IMR-90 (cell line): Measurements from ENCODE around the gene SLAMF7. TPM values are rescaled to one million over a fixed set of nuclear protein-coding genes. Genes with fewer than 3 reads are reported as not detected.

Experiments used
- ATAC-seq: fragments of 200-7000 bp; cut with Tn5 transposase; 2 replicates; pipeline ENCODE4 v1.9.1; 2020; ENCODE audit warnings: low read depth, mild to moderate bottlenecking, moderate library complexity
- BruUV-seq: library from RNA; stranded (reverse); fragments of 400-500 nt; replicated peaks from 2 replicates; lab custom pipeline; 2021; lab: Mats Ljungman, UMichigan
- CTCF ChIA-PET: fragments of 300-600 bp; formaldehyde crosslinking; extraction: SDS; loops from one replicate; lab custom pipeline; 2021; ENCODE audit warnings: antibody characterized with exemption; lab: Yijun Ruan, JAX
- POLR2A ChIA-PET: fragments of 300-600 bp; sonication (Branson Sonifier 250); formaldehyde crosslinking; loops from one replicate; lab custom pipeline; 2022; ENCODE audit warnings: antibody characterized with exemption; ENCODE audit not compliant: unreplicated experiment; lab: Charles Lee
- DNase-seq: peaks from one replicate; pipeline ENCODE4 v3.0.0; 2013
- H2AFZ ChIP-seq: replicated peaks from 2 replicates; pipeline ENCODE3; 2013; ENCODE audit warnings: low read length, mild to moderate bottlenecking; ENCODE audit not compliant: poor library complexity
- H2AK5ac ChIP-seq: 2 replicates; pipeline ENCODE4 v1.6.1; 2013; ENCODE audit warnings: low read depth, low read length, inconsistent platforms
- H2AK9ac ChIP-seq: replicated peaks from 2 replicates; pipeline ENCODE3; 2013; ENCODE audit warnings: mild to moderate bottlenecking, low read depth, low read length, moderate library complexity; ENCODE audit not compliant: poor library complexity
- H2BK120ac ChIP-seq: 2 replicates; pipeline ENCODE4 v1.6.1; 2013; ENCODE audit warnings: low read depth, low read length, inconsistent platforms
- H2BK15ac ChIP-seq: 3 replicates; pipeline ENCODE4 v1.6.1; 2013; ENCODE audit warnings: low read depth, low read length, inconsistent platforms
- H2BK20ac ChIP-seq: 2 replicates; pipeline ENCODE4 v1.6.1; 2013; ENCODE audit warnings: low read depth, mild to moderate bottlenecking, inconsistent platforms, low read length, moderate library complexity
- H2BK5ac ChIP-seq: 2 replicates; pipeline ENCODE4 v1.6.1; 2013; ENCODE audit warnings: mild to moderate bottlenecking, low read depth, low read length, inconsistent platforms; ENCODE audit not compliant: poor library complexity, severe bottlenecking
- H3K14ac ChIP-seq: replicated peaks from 2 replicates; pipeline ENCODE4 v1.6.1; 2013; ENCODE audit warnings: low read depth, low read length, inconsistent platforms
- H3K18ac ChIP-seq: 2 replicates; pipeline ENCODE4 v1.6.1; 2013; ENCODE audit warnings: low read depth, low read length, control low read depth
- H3K23ac ChIP-seq: 2 replicates; pipeline ENCODE4 v1.6.1; 2013; ENCODE audit warnings: low read depth, low read length, inconsistent platforms
- H3K27ac ChIP-seq: 2 replicates; pipeline ENCODE4 v1.5.1; 2013; ENCODE audit warnings: mild to moderate bottlenecking, control low read depth, low read length; ENCODE audit not compliant: insufficient read depth
- H3K27me3 ChIP-seq: 2 replicates; pipeline ENCODE4 v1.6.1; 2013; ENCODE audit warnings: low read length; ENCODE audit not compliant: control insufficient read depth, insufficient read depth
- H3K36me3 ChIP-seq: 2 replicates; pipeline ENCODE4 v1.6.1; 2013; ENCODE audit warnings: low read length, mixed read lengths; ENCODE audit not compliant: control insufficient read depth, insufficient read depth
- H3K4ac ChIP-seq: 2 replicates; pipeline ENCODE4 v1.6.1; 2013; ENCODE audit warnings: low read depth, low read length, inconsistent platforms
- H3K4me1 ChIP-seq: 2 replicates; pipeline ENCODE4 v1.6.1; 2013; ENCODE audit warnings: low read length, mixed read lengths; ENCODE audit not compliant: control insufficient read depth, insufficient read depth
- H3K4me2 ChIP-seq: 2 replicates; pipeline ENCODE4 v1.6.1; 2013; ENCODE audit warnings: low read depth, mild to moderate bottlenecking, control low read depth, low read length, moderate library complexity
- H3K4me3 ChIP-seq: 2 replicates; pipeline ENCODE4 v1.5.1; 2013; ENCODE audit warnings: low read depth, mild to moderate bottlenecking, control low read depth, low read length, moderate library complexity; ENCODE audit not compliant: insufficient read depth
- H3K56ac ChIP-seq: 2 replicates; pipeline ENCODE4 v1.6.1; 2013; ENCODE audit warnings: low read length, inconsistent platforms; ENCODE audit not compliant: insufficient read depth; ENCODE audit errors: extremely low read depth
- H3K79me1 ChIP-seq, 2 experiments: 2 replicates each; pipeline ENCODE4 v1.6.1; 2013; ENCODE audit warnings: low read length in 2 of 2, inconsistent platforms in 1 of 2, low read depth in 1 of 2
- H3K9ac ChIP-seq: 2 replicates; pipeline ENCODE4 v1.6.1; 2013; ENCODE audit warnings: low read depth, low read length, control low read depth
- H3K9me1 ChIP-seq: 2 replicates; pipeline ENCODE4 v1.6.1; 2013; ENCODE audit warnings: low read length, inconsistent platforms; ENCODE audit not compliant: insufficient read depth
- H3K9me3 ChIP-seq: 2 replicates; pipeline ENCODE4 v1.6.1; 2013; ENCODE audit warnings: low read length; ENCODE audit not compliant: control insufficient read depth, insufficient read depth
- H4K20me1 ChIP-seq: 2 replicates; pipeline ENCODE4 v1.6.1; 2013; ENCODE audit warnings: low read length, inconsistent platforms; ENCODE audit not compliant: insufficient read depth
- H4K5ac ChIP-seq: 2 replicates; pipeline ENCODE4 v1.6.1; 2013; ENCODE audit warnings: mild to moderate bottlenecking, low read depth, low read length, control low read depth
- H4K8ac ChIP-seq, 2 experiments: 2 replicates each; pipeline ENCODE4 v1.6.1; 2013; ENCODE audit warnings: low read depth in 2 of 2, low read length in 2 of 2, control low read depth in 1 of 2, inconsistent platforms in 1 of 2
- H4K91ac ChIP-seq: 2 replicates; pipeline ENCODE4 v1.6.1; 2013; ENCODE audit warnings: low read depth, low read length, inconsistent platforms; ENCODE audit not compliant: insufficient read depth
- CEBPB ChIP-seq: IDR thresholded peaks from 2 replicates; pipeline ENCODE4 v1.6.1; 2012; ENCODE audit warnings: low read depth, low read length, improper control_type of control experiment
- SMC3 ChIP-seq: fragments of 150-350 bp; IDR thresholded peaks from 2 replicates; pipeline ENCODE4 v1.6.1; 2016; ENCODE audit warnings: low read depth, mild to moderate bottlenecking, antibody characterized with exemption, low read length, moderate library complexity
- WGBS, 2 experiments: methylation state at CpG; one replicate each; pipeline versions ENCODE4 v1.1.5 to v1.1.7; 2013; ENCODE audit warnings: missing lambda C conversion rate in 2 of 2; ENCODE audit not compliant: insufficient read length in 1 of 2; ENCODE audit errors: extremely low coverage in 2 of 2; 5-methylcytosine and 5-hydroxymethylcytosine counted together
- dilution Hi-C: fragments of 300-500 bp; cut with HindIII; formaldehyde crosslinking; loops from one replicate; pipeline ENCODE4 v1.14.3; 2018; ENCODE audit warnings: low sequenced_read_pairs; ENCODE audit not compliant: unreplicated experiment
- in situ Hi-C: fragments of 300-500 bp; cut with MboI; formaldehyde crosslinking; loops from 3 replicates; pipeline ENCODE4 v1.14.3; 2019; ENCODE audit warnings: low sequenced_read_pairs, inconsistent platforms, mixed read lengths
- intact Hi-C: fragments of 100-400 bp; cut with micrococcal nuclease; formaldehyde crosslinking; loops from 2 replicates; pipeline ENCODE4 v1.10.0; 2022
- polyA plus RNA-seq, 3 experiments: library from polyadenylated mRNA; depleted of rRNA; stranded (reverse); fragments of >200 nt; gene quantifications; 2 replicates each; pipeline ENCODE4 v1.2.3, GENCODE V29; 2012; ENCODE audit warnings: low replicate concordance in 1 of 3
- total RNA-seq: library from RNA; depleted of rRNA; stranded (reverse); fragments of >200 nt; gene quantifications from 2 replicates; pipeline ENCODE4 v1.2.3, GENCODE V29; 2012

SLAMF7 gene
- total and polyA plus RNA-seq, 2 of the 4 experiments (the other 2 are of a cell fraction), result not detected

GRCh38 chr1:160794376-160794775 is 55.3 kb downstream of the SLAMF7 start:
- no peak overlapping the region for H4K91ac ChIP-seq
- ChIA-PET POLR2A (no interaction called here), CTCF (interaction anchor here (0.6 kb wide), 1 partner anchor 11 kb away, joined by 3 read pairs; no protein-coding TSS in a partner anchor)
- H3K4me2 ChIP-seq, result no peak overlapping the region
- H2BK5ac ChIP-seq, result no peak overlapping the region
- no peak overlapping the region for H2BK15ac ChIP-seq
- WGBS, 2 experiments, result 0% methylated on average over 2 of the region's 3 CpGs; no CpG with 5 or more reads in 1 of the 2 experiments
- no peak overlapping the region for H3K4ac ChIP-seq
- H3K56ac ChIP-seq, result no peak overlapping the region
- no peak overlapping the region for H3K14ac ChIP-seq
- no peak overlapping the region for H3K18ac ChIP-seq
- H3K27ac ChIP-seq, result no peak overlapping the region
- ATAC-seq (no peak), DNase-seq (no peak)
- no peaks in the 10 kb centered on the region for H3K27me3 ChIP-seq
- no peaks in the 10 kb centered on the region for H3K4me1 ChIP-seq
- H2BK120ac ChIP-seq, result no peak overlapping the region
- H2AK5ac ChIP-seq, result no peak overlapping the region
- H3K79me1 ChIP-seq, result no peaks in the 10 kb centered on the region
- no peaks in the 10 kb centered on the region for H3K9me1 ChIP-seq
- no peak overlapping the region for H2AK9ac ChIP-seq
- intact Hi-C loops (no loop called here), dilution Hi-C loops (no loop called here), in situ Hi-C loops (no loop called here)
- no peak overlapping the region for H2AFZ ChIP-seq
- H3K36me3 ChIP-seq, result no peaks in the 10 kb centered on the region
- no peak overlapping the region for H3K23ac ChIP-seq
- no peak overlapping the region for H4K5ac ChIP-seq
- no peak overlapping the region for H4K8ac ChIP-seq
- TF ChIP-seq CEBPB (peak; percentile 44; the same call in 1 of the 2 replicates), SMC3 (no peak)
- H3K4me3 ChIP-seq, result no peak overlapping the region
- H4K20me1 ChIP-seq, result no peaks in the 10 kb centered on the region
- H3K9ac ChIP-seq, result no peak overlapping the region
- no TSS peak for BruUV-seq
- H3K9me3 ChIP-seq, result no peaks in the 10 kb centered on the region
- H2BK20ac ChIP-seq, result no peak overlapping the region
